ENCODE measurements around the gene TMEM185A.
"Not testable (repeated sequence)": the region's sequence is repeated elsewhere in the genome, so short reads cannot be mapped to it uniquely, and the experiment has no call there.

The TMEM185A gene

DNA sequence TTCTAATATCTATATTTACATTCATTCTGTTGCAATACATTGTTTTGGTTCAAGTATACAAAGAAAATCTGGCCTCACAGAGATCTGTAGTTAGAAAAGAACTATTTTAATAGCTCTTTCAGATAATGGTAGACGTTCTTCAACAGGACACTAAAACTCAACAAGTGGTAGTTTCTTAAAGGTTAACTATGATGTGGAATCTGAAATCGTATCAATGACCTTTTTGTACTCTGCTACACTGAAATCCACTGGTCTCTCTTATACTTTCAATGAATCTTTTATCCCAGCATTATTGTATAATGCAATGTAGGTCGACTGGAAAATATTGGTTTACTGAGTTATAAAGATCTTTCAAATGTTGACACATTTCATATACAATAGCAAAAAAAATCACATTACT is 12.7 kb downstream of the TMEM185A start:
- DNase-seq (ENCODE audit: low spot score): no peak
- in situ Hi-C loops (cut with MboI; ENCODE audit: low sequenced_read_pairs, unreplicated experiment): no loop called here
- TF ChIP-seq, protein P1, sequence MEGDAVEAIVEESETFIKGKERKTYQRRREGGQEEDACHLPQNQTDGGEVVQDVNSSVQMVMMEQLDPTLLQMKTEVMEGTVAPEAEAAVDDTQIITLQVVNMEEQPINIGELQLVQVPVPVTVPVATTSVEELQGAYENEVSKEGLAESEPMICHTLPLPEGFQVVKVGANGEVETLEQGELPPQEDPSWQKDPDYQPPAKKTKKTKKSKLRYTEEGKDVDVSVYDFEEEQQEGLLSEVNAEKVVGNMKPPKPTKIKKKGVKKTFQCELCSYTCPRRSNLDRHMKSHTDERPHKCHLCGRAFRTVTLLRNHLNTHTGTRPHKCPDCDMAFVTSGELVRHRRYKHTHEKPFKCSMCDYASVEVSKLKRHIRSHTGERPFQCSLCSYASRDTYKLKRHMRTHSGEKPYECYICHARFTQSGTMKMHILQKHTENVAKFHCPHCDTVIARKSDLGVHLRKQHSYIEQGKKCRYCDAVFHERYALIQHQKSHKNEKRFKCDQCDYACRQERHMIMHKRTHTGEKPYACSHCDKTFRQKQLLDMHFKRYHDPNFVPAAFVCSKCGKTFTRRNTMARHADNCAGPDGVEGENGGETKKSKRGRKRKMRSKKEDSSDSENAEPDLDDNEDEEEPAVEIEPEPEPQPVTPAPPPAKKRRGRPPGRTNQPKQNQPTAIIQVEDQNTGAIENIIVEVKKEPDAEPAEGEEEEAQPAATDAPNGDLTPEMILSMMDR (IDR thresholded peaks at IDR 0.05; ENCODE audit: borderline replicate concordance, control extremely low read depth, extremely low read depth, insufficient read depth, missing control alignments): no peak

DNA sequence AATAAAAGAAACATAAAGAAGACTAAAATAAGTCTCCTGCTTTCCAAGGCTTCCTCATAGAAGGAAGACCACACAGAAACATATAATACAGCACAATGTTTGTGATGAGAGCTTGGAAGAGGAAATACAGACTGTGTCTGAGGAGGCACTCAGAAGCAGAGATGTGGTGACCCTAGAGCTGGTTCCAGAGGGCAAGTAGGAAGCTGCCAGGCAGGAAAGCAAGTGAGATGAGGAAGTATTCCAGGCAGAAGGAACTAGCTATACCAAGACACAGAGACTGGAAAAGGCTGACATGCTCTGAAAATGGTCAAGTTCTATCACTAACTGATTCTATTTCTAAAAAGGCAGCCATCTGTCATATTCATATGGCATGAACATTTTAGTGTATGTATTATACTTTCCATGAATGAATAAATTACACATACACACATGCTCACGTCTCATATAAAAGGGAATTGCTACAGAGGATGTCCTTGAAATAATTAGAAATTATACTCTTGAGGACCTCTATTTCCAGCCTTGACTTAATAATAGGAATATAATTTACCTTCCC is 19.9 kb downstream of the TMEM185A start:
- in situ Hi-C loops (cut with MboI; ENCODE audit: low sequenced_read_pairs, unreplicated experiment): no loop called here
- no peak for DNase-seq (ENCODE audit: low spot score)
- TF ChIP-seq, protein P1 (IDR thresholded peaks at IDR 0.05; ENCODE audit: borderline replicate concordance, control extremely low read depth, extremely low read depth, insufficient read depth, missing control alignments): no peak

DNA sequence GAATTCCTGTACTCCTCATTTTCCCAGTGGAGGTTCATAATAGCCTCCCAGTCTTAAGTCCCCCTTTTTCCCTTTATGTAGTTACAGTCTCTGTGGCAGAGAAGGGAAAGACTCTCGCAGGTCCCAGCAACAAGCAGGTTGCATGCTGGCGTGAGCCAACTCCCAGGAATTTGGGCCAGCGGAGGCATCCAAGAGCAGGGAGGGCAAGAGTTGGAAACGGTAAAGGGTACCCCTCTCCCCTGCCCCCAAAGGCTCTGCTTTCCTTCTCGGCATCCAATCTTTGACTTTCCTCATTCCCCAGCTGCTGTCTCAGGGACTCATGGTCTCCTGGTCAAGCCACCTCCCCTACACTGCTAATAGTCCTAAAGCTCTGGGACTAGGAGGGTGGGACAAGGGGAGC is 21.1 kb downstream of the TMEM185A start:
- DNase-seq (ENCODE audit: low spot score): no peak
- in situ Hi-C loops (cut with MboI; ENCODE audit: low sequenced_read_pairs, unreplicated experiment): no loop called here
- TF ChIP-seq, protein P1 (IDR thresholded peaks at IDR 0.05; ENCODE audit: borderline replicate concordance, control extremely low read depth, extremely low read depth, insufficient read depth, missing control alignments): no peak

DNA sequence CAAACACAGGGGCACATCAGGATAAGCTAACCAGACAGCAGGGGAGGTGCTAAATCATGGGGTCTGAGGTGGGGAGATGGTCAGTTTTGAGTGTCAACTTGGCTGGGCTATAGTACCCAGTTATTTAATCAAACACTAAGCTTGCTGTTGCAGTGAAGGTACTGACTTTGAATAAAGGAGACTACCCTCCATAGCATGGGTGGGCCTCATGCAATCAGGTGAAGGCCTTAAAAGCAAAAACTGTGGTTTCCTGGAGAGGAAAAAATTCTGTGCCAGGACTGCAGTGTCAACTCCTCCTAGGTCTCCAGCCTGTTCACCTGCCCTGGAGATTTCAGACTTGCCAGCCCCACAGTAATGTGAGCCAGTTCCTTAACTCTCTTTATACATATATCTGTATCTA is 23.9 kb downstream of the TMEM185A start:
- TF ChIP-seq, protein P1 (IDR thresholded peaks at IDR 0.05; ENCODE audit: borderline replicate concordance, control extremely low read depth, extremely low read depth, insufficient read depth, missing control alignments): no peak
- no peak for DNase-seq (ENCODE audit: low spot score)
- in situ Hi-C loops (cut with MboI; ENCODE audit: low sequenced_read_pairs, unreplicated experiment): no loop called here

DNA sequence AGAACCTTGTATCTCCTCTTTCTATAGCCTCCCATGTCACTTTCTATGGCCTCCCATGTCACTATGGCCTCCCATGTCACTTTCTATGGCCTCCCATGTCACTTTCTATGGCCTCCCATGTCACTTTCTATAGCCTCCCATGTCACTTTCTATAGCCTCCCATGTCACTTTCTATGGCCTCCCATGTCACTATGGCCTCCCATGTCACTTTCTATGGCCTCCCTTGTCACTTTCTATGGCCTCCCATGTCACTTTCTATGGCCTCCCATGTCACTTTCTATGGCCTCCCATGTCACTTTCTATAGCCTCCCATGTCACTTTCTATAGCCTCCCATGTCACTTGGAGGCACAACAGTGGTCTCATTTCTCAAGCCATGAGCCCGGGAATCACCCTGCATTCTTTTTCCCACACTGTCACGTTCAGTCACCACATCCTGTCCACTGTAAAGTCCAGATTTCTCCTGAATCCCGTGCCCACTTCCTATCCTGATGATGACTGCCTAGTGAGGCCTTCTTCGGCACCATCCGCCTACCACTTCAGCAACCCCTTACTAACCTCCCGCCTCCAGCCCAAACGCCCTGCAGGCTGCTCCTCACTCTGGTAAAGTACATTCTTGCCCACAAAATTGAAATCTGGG is 26.2 kb downstream of the TMEM185A start:
- DNase-seq (ENCODE audit: low spot score); in situ Hi-C loops (cut with MboI; ENCODE audit: low sequenced_read_pairs, unreplicated experiment): not testable (repeated sequence)

DNA sequence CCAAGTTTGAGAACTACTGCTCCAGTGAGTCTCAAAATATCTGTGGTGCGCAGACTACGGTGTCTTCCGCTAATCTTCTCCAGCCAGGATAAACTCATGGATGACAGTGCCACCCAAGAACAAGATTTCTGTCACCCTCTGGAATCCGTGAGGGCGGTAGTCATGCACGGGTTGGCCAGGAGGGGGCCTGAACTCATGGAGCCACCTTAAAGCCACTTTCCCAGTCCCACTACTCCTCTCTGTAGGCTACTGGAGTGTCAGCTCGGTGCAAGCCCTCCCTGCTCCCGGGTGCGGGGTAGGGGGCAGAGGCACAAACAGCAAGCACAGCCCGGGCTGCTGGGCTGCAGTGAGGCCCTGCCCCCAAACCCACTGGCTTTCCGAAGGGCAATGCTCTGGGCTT is 33.0 kb downstream of the TMEM185A start:
- DNase-seq (ENCODE audit: low spot score); in situ Hi-C loops (cut with MboI; ENCODE audit: low sequenced_read_pairs, unreplicated experiment): not testable (repeated sequence)

DNA sequence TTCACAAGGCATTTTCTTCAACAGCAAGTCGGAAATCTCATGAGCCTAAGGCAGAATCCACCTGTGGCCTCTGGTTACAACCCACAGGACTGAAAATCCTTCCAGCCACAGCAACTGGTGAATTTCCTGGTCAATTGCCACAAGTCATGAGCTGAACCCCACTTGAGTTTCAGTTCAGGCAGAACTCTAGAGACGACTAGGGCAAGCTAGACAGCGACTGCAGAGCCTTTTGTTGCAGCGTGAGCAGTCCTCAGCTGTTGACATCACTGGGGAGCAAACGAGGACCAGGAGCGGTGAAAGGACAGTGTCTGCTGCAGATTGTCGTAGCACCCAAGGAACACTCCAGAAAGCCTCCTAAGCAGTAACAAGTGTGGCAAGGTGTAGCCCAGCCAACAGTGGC is 35.6 kb downstream of the TMEM185A start:
- DNase-seq (ENCODE audit: low spot score); in situ Hi-C loops (cut with MboI; ENCODE audit: low sequenced_read_pairs, unreplicated experiment): not testable (repeated sequence)

DNA sequence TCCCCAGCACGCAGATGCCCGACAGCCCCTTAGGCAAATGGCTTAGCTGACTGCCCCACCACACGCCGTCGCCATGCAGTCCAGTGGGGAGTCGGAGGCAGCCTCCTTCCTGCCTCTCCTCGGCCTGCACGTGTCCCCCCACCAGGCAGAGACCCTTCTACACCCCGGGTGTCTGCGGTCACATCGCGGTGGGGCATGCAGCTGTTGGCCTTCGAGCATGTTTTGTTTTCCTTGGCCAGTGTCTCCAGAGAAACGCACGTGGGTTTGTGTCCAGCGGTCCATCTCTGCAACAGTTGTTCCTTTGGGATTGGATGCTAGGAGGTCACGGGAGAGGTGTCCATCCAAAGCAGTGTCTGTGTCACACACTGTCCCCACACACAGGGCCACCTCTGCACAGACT is 36.4 kb downstream of the TMEM185A start, which contains the start of gene HSFX2:
TSS of gene HSFX2 (minus strand) at position 101 of the 400 bp plus-strand sequence. CDS start 614 bp downstream, outside the sequence.
- in situ Hi-C loops (cut with MboI; ENCODE audit: low sequenced_read_pairs, unreplicated experiment); DNase-seq (ENCODE audit: low spot score): not testable (repeated sequence)

DNA sequence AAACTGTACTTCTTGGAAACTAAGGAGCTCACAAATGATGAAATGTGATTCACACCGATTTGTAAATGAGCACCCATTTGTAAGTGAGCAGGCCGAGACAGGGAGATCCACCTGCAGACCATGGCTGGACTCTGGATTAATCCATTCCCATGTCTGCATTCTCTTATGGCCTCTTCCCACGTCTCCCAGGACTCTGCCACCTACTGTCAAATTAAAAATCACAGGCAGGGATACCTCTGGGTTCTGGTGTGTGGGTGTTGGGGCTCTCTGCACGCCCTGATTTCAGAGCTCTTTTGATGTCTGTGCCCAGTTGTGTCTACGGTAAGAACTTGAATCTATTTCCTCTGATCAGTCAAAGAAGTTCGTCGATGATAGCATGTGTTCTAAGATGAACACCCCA is 40.6 kb downstream of the TMEM185A start:
- DNase-seq (ENCODE audit: low spot score); in situ Hi-C loops (cut with MboI; ENCODE audit: low sequenced_read_pairs, unreplicated experiment): not testable (repeated sequence)

DNA sequence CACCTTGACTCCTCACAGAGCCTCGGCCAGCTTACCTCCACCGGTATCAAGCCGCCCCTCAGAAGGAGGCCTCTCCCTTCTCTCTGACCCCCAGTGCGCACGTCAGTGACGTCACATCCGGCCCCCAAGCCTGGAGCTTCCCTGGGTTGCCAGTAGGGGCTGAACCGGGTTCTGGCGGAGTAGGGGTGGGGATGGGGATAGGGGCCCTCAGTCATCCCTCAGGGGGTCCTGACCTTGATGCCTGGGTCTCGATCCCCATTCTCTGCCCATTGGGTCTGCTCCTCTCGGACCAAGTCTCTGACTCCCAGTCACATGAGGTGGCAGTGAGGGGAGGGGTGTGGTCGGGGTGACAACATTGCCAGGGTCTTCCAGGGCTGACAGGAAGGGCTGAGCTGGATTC is 44.2 kb downstream of the TMEM185A start, which contains the start of gene MAGEA9B:
TSS of gene MAGEA9B (minus strand) at position 101 of the 400 bp plus-strand sequence. CDS start 4,280 bp downstream, outside the sequence.
- in situ Hi-C loops (cut with MboI; ENCODE audit: low sequenced_read_pairs, unreplicated experiment); DNase-seq (ENCODE audit: low spot score): not testable (repeated sequence)

DNA sequence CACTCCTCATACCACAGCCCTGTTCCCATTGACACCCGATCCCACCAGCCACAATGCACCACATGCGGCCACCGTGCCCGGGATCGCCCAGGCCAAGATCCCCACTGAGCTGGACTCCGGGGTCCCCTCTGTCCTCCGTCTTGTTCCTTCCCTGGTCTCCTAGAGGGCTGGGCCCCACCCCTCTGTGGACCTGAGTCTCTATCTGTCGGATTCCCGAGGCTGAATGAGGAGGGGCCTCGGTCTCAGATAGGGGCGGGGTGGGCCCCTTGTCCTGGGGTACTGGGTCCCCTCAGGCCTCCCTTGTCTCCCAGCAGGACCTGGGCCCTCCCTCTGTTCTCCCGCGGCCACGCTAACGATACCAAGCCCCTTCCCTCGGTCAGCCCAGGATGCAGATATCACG is 46.0 kb downstream of the TMEM185A start:
- DNase-seq (ENCODE audit: low spot score); in situ Hi-C loops (cut with MboI; ENCODE audit: low sequenced_read_pairs, unreplicated experiment): not testable (repeated sequence)

DNA sequence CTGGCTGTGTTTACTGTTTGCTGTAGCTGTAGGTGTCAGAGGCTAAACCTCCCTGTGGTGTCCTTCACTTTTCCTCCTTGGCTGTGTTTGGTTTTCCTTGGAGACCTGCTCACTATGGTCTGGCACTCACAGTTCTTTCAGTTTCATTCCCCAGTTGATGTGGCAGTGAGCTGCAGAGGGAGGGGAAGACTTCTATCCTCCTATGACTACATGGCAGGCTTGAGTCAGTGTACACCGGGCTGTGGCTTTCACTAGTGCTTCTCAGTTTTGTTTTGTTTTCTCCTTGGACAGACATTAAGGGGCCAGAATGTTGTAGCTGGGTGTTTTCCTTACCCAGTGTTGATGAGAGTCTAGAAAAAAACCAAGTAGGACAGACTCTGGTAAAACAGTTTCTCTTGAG is 58.1 kb downstream of the TMEM185A start:
- DNase-seq (ENCODE audit: low spot score); in situ Hi-C loops (cut with MboI; ENCODE audit: low sequenced_read_pairs, unreplicated experiment): not testable (repeated sequence)

Data from GM13976 (cell line).